Endothelial cell of coronary artery (primary cell): ENCODE results near the gene RIN1. TPM values are rescaled to one million over a fixed set of nuclear protein-coding genes. Genes with fewer than 3 reads are reported as not detected.

Experiments used
- total RNA-seq: library from RNA; depleted of rRNA; stranded (reverse); fragments of >200 nt; gene quantifications from 2 replicates; pipeline ENCODE4 v1.2.3, GENCODE V29; 2014

Gene RIN1, protein sequence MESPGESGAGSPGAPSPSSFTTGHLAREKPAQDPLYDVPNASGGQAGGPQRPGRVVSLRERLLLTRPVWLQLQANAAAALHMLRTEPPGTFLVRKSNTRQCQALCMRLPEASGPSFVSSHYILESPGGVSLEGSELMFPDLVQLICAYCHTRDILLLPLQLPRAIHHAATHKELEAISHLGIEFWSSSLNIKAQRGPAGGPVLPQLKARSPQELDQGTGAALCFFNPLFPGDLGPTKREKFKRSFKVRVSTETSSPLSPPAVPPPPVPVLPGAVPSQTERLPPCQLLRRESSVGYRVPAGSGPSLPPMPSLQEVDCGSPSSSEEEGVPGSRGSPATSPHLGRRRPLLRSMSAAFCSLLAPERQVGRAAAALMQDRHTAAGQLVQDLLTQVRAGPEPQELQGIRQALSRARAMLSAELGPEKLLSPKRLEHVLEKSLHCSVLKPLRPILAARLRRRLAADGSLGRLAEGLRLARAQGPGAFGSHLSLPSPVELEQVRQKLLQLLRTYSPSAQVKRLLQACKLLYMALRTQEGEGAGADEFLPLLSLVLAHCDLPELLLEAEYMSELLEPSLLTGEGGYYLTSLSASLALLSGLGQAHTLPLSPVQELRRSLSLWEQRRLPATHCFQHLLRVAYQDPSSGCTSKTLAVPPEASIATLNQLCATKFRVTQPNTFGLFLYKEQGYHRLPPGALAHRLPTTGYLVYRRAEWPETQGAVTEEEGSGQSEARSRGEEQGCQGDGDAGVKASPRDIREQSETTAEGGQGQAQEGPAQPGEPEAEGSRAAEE
- 5.9 and 8.3 TPM in 2 replicates for total RNA-seq

DNA sequence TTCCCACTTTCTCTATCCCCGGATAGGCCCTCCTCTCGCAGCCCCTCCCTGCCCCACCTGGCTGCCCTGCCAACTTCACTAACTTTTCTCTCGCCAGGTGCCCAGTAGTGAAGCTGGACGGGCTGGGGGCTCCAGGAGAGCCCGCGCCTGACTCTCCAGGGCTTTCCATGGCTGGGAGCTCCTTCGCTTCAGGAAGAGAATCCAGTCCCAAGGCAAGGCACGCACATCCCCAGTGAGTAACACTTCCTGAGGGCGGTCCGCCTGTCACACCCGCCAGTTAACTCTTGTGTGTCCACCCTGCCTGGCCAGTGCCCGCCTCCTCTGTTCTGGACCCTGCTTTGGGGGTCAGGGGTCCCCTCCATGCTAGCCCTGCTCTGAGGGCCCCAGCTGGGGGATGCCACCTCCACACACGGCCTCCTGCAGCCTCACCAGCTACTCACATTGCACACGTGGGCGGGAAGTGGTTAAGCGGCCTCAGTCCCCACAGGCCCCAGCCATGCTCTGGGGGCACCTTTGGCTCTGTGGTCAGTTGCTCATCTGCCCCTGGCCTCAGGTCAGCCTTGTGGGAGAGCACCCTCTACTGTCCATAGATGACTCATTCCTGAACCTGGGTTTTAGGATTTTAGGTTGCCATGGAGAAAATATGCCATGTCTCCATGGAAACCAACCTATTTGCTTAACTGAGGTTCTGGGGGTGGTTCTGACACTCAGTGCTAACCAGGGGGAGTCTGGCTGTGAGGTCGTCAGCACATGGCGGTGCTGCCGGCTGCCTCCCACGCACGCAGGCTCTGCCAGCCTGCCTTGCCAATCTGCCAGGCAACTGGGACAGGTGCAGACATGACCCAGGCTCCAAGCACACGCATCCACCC is at the start of gene RIN1:
RIN1 (minus strand) TSS at position 201 of the 869 bp plus-strand sequence; CDS start at position 169, 32 bp downstream.

DNA sequence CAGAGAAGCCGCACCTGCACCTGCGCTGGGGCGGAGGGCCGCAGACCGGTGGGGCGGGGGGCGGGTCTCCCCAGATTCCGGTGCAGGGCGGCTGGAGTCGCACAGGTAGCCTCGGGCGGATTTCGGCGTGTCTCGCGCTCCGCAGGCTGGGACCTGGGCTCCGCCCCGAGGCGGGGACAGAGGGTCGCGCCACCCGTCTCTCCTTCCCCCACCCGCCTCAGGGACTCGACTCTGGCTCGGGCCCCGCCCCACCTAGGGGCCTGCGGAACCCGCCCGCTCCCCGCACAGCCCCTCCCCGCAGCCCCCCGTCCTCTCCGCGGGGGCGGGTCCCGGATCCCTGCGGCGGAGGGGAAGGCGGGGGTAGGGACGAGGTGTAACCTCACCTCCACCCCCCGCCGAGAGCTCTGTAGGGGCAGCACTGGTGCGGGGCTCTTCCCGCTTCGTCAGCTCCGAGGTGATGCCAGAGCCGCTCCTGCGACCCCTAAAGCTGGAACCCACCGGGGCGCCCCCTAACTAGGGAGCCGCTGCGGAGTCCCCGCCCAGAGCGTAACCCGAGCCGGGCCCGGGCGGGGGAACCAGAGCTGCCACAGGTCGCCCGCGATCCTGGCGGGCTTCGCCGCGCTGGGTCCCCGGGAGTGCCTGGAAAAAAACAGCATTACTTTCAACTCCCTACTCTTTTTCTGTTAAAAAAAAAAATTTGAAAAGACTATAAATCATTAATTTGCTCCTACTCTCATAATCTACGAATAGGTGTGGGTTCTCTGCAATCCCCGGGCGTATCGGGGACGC is 35.6 kb upstream of the RIN1 start, which contains the start of gene SLC29A2:
SLC29A2 (minus strand) TSS at position 134 of the 789 bp plus-strand sequence. CDS start 169 bp downstream, outside the sequence.

DNA sequence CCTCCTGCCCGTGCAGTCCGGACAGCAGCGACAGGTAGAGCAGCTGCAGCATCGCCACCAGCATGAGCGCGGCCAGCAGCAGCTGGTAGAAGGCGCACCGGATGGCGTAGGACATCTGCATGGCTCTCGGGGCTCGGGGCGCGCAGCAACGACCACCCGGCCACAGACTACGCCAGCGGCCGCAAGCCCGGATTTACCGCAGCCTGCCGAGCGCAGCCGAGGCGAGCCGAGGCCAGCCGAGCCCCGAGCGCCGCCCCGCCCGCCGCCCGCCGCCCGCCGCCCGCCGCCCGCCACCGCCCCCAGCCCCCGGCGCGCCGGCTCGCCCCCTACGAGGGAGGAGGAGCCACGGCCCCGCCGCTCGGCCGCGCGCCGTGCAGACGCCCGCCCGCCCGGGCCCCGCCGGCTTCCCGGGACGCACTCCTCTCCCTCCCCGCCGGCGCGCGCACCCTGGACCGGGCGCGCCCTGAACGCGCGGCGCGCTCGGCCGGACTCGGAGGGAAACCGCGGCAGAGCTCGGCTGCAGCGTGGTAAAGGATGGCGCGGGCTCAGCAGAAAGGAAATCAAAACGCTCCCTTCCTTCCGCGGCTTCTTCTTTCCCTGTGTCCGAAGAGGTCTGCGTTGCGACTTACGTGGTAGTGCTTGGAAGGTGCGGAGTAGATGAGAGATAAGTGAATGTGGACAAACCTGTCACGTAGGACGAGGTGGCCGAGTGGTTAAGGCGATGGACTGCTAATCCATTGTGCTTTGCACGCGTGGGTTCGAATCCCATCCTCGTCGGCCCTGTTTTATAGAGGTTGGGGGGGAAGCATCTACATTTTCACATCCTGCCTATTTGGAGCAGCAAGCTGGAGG is 11.4 kb upstream of the RIN1 start, which contains the start of gene B4GAT1:
B4GAT1 (minus strand) TSS at position 205 of the 852 bp plus-strand sequence; CDS start at position 121, 84 bp downstream.

DNA sequence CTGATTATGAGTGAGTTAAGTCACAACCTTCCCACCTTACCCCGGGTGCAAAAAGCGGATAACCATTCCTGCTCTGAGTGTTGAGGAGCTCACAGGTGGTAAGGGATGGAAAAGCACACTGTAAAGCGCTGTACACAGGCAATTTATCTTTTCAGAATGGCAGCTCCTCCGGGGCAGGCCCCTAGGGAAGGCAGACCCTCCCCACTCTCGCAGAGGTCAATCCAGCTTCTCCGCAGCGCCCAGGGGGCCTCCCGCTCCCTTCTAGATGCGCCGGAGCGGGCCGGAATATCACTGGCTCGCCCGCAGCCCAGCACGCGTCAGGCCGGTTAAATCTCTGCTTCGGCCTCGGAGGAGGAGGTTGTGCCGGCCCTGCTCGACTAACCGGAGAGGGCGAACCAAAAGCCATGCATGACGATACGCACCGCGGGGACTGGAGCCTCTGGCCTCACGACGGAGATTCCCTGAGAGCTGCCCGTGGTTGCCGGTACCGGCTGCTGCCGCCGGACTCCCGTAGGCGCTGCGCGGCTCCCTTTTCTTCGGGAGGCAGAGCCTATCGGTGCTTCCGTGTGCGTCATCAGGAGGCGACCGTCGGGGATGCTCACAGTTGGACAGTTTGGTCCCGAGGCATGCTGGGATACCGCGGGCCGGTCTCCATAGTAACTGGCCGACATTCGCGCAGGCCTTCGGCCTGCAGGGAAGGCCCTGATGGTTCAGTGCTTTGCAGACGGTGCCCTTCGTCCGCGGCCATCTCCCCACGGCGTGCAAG is 8.5 kb upstream of the RIN1 start, which contains the start of gene BRMS1:
BRMS1 (minus strand) TSS at position 555 of the 766 bp plus-strand sequence. CDS start 2,870 bp downstream, outside the sequence.

DNA sequence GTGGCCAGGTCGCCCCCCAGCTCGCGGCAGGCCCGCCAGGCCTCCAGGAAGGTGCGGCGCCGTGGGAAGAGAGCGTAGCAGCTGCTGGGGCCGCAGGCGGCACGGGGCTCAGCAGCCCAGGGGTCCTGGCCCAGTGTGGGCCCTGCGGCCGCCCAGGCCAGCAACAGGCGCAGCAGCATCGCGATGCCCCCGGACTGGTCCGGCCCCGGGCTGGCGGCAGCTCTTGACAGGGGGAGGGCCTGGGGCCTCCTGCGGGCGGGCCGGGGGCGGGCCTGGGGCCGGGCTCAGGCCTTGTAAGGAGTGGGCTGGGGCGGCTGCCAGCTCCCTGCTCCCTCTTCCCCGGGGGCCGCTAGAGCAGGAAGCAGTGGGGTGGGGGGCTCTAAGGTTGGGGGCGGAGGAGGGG is 19.4 kb downstream of the RIN1 start, which contains the start of gene CD248:
CD248 (minus strand) TSS at position 196 of the 403 bp plus-strand sequence; CDS start at position 179, 17 bp downstream.

DNA sequence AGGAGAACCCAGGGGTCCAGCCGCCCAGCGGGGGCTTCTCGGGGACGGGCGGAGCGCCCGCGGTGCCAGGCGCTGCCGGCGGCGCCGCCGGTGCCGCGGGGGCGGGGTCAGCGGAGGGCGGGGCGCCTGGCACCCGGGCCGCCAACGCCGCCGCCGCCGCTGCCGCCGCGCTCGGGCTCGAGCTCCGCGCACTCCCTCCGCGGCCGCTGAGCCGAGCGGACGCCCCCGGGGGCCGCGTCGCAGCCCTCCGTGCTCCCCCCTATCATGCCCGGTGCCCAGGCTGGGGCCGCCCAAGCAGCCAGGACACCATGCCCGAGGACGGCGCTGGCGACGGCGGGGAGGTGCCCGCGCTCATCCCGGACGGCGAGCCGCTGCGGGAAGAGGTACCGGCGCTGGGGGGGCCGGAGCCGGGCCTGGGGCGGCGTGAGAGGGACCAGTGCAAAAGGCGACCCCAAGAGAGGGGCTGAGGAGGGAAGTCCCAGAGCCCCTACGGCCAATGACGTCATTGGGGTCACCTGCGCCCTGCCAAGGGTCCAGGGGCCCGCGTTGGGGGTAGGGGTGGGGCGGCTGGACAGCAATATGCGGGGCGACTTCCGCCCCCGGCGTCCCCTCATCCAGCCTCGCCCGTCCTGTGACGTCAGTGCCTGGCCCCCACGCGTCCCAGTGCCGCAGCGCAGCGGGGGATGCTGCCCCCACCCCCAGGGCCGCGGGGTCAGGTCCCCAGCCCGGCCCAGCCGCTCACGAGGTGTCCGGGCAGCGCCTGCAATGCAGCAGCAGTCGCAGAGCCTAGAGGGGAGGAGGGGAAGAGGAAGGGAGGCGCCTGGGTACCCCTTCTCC is 44.3 kb downstream of the RIN1 start, which contains the start of gene TMEM151A:
TMEM151A (plus strand) TSS at position 189 of the 837 bp plus-strand sequence; CDS start at position 309, 120 bp downstream.

DNA sequence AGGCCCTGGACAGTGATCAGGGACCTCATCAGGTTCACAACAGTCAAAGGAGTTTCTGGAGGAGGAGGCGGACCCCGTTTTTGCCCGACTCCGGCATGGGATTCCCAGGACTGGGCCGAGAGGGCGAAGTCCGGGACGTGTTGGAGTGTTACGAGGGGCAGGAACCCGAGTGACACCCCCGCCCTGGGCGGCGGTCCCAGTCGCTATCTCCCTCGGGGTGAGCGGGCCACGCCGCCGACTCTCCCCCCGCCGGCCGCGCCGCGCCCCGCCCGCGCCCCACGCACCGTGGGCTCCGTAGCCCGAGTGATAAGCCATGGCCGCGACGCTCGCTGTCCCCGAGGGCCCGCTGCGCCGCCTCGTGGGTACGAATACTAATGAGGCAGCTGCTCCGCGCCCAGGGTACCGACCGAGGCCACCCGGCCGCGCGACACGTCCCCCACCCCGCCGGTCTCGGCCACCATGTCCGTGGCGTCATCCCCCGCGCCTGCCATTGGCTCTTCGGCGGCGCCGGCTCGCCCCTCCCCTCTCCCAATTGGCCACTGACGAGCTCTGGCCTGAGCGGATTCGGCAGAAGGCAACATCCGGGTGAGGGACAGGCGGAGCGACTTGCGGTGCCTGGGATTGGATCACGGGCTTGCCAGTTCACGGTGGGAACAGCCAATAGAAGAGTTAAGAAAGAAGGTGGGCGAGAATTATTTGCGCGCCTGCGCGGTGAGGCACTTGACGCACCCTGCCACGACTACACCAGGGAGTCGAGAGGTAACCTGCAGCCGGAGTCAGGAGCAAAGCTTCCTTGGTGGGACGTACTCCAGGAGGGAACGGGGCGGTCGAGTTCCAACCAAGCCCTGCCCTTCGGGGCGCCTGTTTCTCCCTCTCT is 47.3 kb downstream of the RIN1 start, which contains the start of gene YIF1A:
YIF1A (minus strand) TSS at position 473 of the 877 bp plus-strand sequence; CDS start at position 315, 158 bp downstream.

Other genes with a start within 250 kb of the RIN1 start
- gene KLC2, start 78.7 kb downstream of the RIN1 start, total RNA-seq: 13.4 and 26.9 TPM in 2 replicates
- gene RAB1B, start 67.8 kb downstream of the RIN1 start, total RNA-seq: 75.9 and 80.9 TPM in 2 replicates
- gene CNIH2, start 58.3 kb downstream of the RIN1 start, total RNA-seq: 0.09 TPM in 2 replicates
- 186 and 228 TPM in 2 replicates for gene YIF1A, start 47.3 kb downstream of the RIN1 start, total RNA-seq
- gene TMEM151A, start 44.5 kb downstream of the RIN1 start, total RNA-seq: 0.66 TPM in 1 of 2 replicates, not detected in the other
- gene CD248, start 19.4 kb downstream of the RIN1 start, total RNA-seq: under 0.01 and 1.1 TPM in 2 replicates
- 65.0 and 79.7 TPM in 2 replicates for gene BRMS1, start 8.7 kb upstream of the RIN1 start, total RNA-seq
- gene B4GAT1, start 11.2 kb upstream of the RIN1 start, total RNA-seq: 23.8 and 31.3 TPM in 2 replicates
- 0.09 and 0.28 TPM in 2 replicates for gene SLC29A2, start 35.3 kb upstream of the RIN1 start, total RNA-seq
- gene NPAS4, start 84.6 kb upstream of the RIN1 start, total RNA-seq: not detected in 2 replicates
- 41.3 and 44.1 TPM in 2 replicates for gene MRPL11, start 102.4 kb upstream of the RIN1 start, total RNA-seq
- 3.4 and 6.0 TPM in 2 replicates for gene PELI3, start 130.5 kb upstream of the RIN1 start, total RNA-seq
- gene DPP3, start 144.0 kb upstream of the RIN1 start, total RNA-seq: 56.5 and 75.1 TPM in 2 replicates
- gene BBS1, start 174.2 kb upstream of the RIN1 start, total RNA-seq: 16.1 and 25.9 TPM in 2 replicates
- 13.4 and 15.0 TPM in 2 replicates for gene ZDHHC24, start 209.6 kb upstream of the RIN1 start, total RNA-seq
- gene ACTN3, start 210.5 kb upstream of the RIN1 start, total RNA-seq: 0.09 TPM in 1 of 2 replicates, not detected in the other
- gene CTSF, start 232.2 kb upstream of the RIN1 start, total RNA-seq: 18.2 and 26.3 TPM in 2 replicates